HepG2 (cell line): ENCODE data around the gene GJA5. TPM values are rescaled to one million over a fixed set of nuclear protein-coding genes. Genes with fewer than 3 reads are reported as not detected.

Source experiments
- HMGA1 ChIP-seq: sonication (generic); formaldehyde crosslinking; conservative IDR thresholded peaks from 2 replicates; pipeline ENCODE4 v1.4.0; 2020; ENCODE audit warnings: missing genetic modification reagents
- KAT8 ChIP-seq: IDR thresholded peaks from 2 replicates; pipeline ENCODE4 v1.6.1; 2016; ENCODE audit warnings: missing genetic modification reagents, missing compliant biosample characterization
- KDM5A ChIP-seq: fragments of 200-600 bp; sonication (generic); IDR thresholded peaks from 2 replicates; pipeline ENCODE4 v1.7.0; 2018; ENCODE audit warnings: antibody characterized with exemption, mild to moderate bottlenecking, low read length, borderline replicate concordance
- KMT2A ChIP-seq: sonication (generic); formaldehyde crosslinking; IDR thresholded peaks from 2 replicates; pipeline ENCODE4 v1.4.0; 2020; ENCODE audit warnings: missing genetic modification reagents
- NFE2L1 ChIP-seq: sonication (generic); formaldehyde crosslinking; IDR thresholded peaks from 2 replicates; pipeline ENCODE4 v1.4.0; 2020; ENCODE audit warnings: missing genetic modification reagents, mild to moderate bottlenecking, borderline replicate concordance
- NFYB ChIP-seq: sonication (generic); formaldehyde crosslinking; IDR thresholded peaks from 2 replicates; pipeline ENCODE4 v1.4.0; 2020; ENCODE audit warnings: missing genetic modification reagents
- SRSF1 ChIP-seq: fragments of 200-400 bp; formaldehyde crosslinking; optimal IDR thresholded peaks from 2 replicates; pipeline ENCODE3; 2017; ENCODE audit warnings: mild to moderate bottlenecking, low read depth, low read length, moderate library complexity
- TEAD2 ChIP-seq: sonication (generic); formaldehyde crosslinking; IDR thresholded peaks from 2 replicates; pipeline ENCODE4 v1.9.0; 2021; ENCODE audit warnings: missing genetic modification reagents
- ZEB1 ChIP-seq: IDR thresholded peaks from 2 replicates; pipeline ENCODE4 v1.6.1; 2012; ENCODE audit warnings: mild to moderate bottlenecking, low read depth, inconsistent platforms; ENCODE audit not compliant: insufficient replicate concordance
- ZNF136 ChIP-seq: sonication (generic); formaldehyde crosslinking; IDR thresholded peaks from 2 replicates; pipeline ENCODE4 v1.8.1; 2022; ENCODE audit warnings: low read depth, mild to moderate bottlenecking, moderate library complexity, missing genetic modification reagents
- ZNF224 ChIP-seq: sonication (generic); formaldehyde crosslinking; IDR thresholded peaks from 2 replicates; pipeline ENCODE4 v1.5.0; 2020; ENCODE audit warnings: mild to moderate bottlenecking, missing genetic modification reagents
- ZNF333 ChIP-seq: sonication (generic); formaldehyde crosslinking; IDR thresholded peaks from 2 replicates; pipeline ENCODE4 v1.4.0; 2020; ENCODE audit warnings: mild to moderate bottlenecking, missing genetic modification reagents, borderline replicate concordance
- ZNF446 ChIP-seq: sonication (generic); formaldehyde crosslinking; IDR thresholded peaks from 2 replicates; pipeline ENCODE4 v1.5.0; 2020; ENCODE audit warnings: mild to moderate bottlenecking, missing genetic modification reagents
- ZNF670 ChIP-seq: sonication (generic); formaldehyde crosslinking; IDR thresholded peaks from 2 replicates; pipeline ENCODE4 v1.8.0; 2022; ENCODE audit warnings: mild to moderate bottlenecking, missing genetic modification reagents, borderline replicate concordance
- polyA plus RNA-seq, 8 experiments: library from polyadenylated mRNA; depleted of rRNA in 3 of 8; stranded (reverse) in 7 of 8; unstranded in 1 of 8; fragments of >200 nt; fragmentation: Illumina TruSeq in 4 of 8; extraction: Trizol in 4 of 8; gene quantifications; 2 replicates each; pipeline versions ENCODE4 v1.2.1 to v1.2.3, GENCODE V29; 2011 to 2016; ENCODE audit warnings: low read depth in 4 of 8, missing spikeins in 1 of 8, mixed read lengths in 1 of 8; ENCODE audit not compliant: insufficient read depth in 1 of 8
- total RNA-seq, 5 experiments: library from RNA; depleted of rRNA; stranded (reverse); fragments of >200 nt; fragmentation: Illumina TruSeq; extraction: Trizol; gene quantifications; 2 replicates each; pipeline ENCODE4 v1.2.3, GENCODE V29; 2016; ENCODE audit warnings: low read depth in 1 of 5
- TF ChIP-seq, protein P1 (sequence below): sonication (generic); formaldehyde crosslinking; IDR thresholded peaks from 2 replicates; pipeline ENCODE4 v1.4.0; 2020; ENCODE audit warnings: missing genetic modification reagents, borderline replicate concordance
- TF ChIP-seq, protein P2 (sequence below), 2 experiments: sonication (generic) in 1 of 2; formaldehyde crosslinking in 1 of 2; IDR thresholded peaks; 2 replicates each; pipeline versions ENCODE4 v1.6.1 to v1.9.0; 2014 to 2022; ENCODE audit warnings: antibody characterized with exemption in 1 of 2, borderline replicate concordance in 1 of 2, inconsistent platforms in 1 of 2, low read depth in 1 of 2, missing genetic modification reagents in 1 of 2
- TF ChIP-seq, protein P3 (sequence below): sonication (generic); formaldehyde crosslinking; IDR thresholded peaks from 2 replicates; pipeline ENCODE4; 2020; ENCODE audit warnings: missing genetic modification reagents, mild to moderate bottlenecking, borderline replicate concordance

Gene GJA5
- total and polyA plus RNA-seq, 2 of the 13 experiments (the other 11 are each of a cell fraction or from before 2014, with no cell fraction given), result not detected

DNA sequence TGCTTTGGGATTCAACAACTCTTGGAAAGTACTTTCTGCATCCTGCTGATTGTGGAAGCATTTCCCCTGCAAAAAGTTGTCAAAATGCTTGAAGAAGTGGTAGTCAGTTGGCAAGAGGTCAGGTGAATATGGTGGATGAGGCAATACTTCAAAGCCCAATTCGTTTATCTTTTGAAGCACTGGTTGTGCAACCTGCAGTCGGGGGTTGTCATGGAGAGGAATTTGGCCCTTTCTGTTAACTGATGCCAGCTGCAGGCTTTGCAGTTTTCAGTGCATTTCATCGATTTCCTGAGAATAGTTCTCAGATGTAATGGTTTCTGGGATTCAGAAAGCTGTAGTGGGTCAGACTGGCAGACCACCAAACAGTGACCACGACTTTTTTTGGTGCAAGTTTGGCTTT is 47.6 kb upstream of the GJA5 start (continued):
- TF ChIP-seq, protein P1, sequence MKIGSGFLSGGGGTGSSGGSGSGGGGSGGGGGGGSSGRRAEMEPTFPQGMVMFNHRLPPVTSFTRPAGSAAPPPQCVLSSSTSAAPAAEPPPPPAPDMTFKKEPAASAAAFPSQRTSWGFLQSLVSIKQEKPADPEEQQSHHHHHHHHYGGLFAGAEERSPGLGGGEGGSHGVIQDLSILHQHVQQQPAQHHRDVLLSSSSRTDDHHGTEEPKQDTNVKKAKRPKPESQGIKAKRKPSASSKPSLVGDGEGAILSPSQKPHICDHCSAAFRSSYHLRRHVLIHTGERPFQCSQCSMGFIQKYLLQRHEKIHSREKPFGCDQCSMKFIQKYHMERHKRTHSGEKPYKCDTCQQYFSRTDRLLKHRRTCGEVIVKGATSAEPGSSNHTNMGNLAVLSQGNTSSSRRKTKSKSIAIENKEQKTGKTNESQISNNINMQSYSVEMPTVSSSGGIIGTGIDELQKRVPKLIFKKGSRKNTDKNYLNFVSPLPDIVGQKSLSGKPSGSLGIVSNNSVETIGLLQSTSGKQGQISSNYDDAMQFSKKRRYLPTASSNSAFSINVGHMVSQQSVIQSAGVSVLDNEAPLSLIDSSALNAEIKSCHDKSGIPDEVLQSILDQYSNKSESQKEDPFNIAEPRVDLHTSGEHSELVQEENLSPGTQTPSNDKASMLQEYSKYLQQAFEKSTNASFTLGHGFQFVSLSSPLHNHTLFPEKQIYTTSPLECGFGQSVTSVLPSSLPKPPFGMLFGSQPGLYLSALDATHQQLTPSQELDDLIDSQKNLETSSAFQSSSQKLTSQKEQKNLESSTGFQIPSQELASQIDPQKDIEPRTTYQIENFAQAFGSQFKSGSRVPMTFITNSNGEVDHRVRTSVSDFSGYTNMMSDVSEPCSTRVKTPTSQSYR (CRISPR knock-in tag), result peak; percentile 86; the same call in 1 of the 2 replicates
- TF ChIP-seq TEAD2 (CRISPR knock-in tag), result no peak
- TF ChIP-seq SRSF1, result no peak
- no peak for TF ChIP-seq NFE2L1
- TF ChIP-seq ZNF136 (CRISPR knock-in tag), result no peak
- no peak for TF ChIP-seq KMT2A (CRISPR knock-in tag)
- no peak for TF ChIP-seq KDM5A
- TF ChIP-seq, protein P2, sequence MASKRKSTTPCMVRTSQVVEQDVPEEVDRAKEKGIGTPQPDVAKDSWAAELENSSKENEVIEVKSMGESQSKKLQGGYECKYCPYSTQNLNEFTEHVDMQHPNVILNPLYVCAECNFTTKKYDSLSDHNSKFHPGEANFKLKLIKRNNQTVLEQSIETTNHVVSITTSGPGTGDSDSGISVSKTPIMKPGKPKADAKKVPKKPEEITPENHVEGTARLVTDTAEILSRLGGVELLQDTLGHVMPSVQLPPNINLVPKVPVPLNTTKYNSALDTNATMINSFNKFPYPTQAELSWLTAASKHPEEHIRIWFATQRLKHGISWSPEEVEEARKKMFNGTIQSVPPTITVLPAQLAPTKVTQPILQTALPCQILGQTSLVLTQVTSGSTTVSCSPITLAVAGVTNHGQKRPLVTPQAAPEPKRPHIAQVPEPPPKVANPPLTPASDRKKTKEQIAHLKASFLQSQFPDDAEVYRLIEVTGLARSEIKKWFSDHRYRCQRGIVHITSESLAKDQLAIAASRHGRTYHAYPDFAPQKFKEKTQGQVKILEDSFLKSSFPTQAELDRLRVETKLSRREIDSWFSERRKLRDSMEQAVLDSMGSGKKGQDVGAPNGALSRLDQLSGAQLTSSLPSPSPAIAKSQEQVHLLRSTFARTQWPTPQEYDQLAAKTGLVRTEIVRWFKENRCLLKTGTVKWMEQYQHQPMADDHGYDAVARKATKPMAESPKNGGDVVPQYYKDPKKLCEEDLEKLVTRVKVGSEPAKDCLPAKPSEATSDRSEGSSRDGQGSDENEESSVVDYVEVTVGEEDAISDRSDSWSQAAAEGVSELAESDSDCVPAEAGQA (IDR thresholded peaks at IDR 0.05; ENCODE audit: low read depth), result no peak
- TF ChIP-seq, protein P2 (CRISPR knock-in tag; IDR thresholded peaks at IDR 0.05; ENCODE audit: borderline replicate concordance), result no peak
- TF ChIP-seq ZNF224 (CRISPR knock-in tag), result no peak
- TF ChIP-seq ZEB1, result no peak
- TF ChIP-seq NFYB (CRISPR knock-in tag), result no peak
- peak; percentile 70; the same call in 1 of the 2 replicates for TF ChIP-seq ZNF670
- peak; percentile 59; the same call in 1 of the 2 replicates for TF ChIP-seq KAT8 (CRISPR knock-in tag)
- TF ChIP-seq, protein P3, sequence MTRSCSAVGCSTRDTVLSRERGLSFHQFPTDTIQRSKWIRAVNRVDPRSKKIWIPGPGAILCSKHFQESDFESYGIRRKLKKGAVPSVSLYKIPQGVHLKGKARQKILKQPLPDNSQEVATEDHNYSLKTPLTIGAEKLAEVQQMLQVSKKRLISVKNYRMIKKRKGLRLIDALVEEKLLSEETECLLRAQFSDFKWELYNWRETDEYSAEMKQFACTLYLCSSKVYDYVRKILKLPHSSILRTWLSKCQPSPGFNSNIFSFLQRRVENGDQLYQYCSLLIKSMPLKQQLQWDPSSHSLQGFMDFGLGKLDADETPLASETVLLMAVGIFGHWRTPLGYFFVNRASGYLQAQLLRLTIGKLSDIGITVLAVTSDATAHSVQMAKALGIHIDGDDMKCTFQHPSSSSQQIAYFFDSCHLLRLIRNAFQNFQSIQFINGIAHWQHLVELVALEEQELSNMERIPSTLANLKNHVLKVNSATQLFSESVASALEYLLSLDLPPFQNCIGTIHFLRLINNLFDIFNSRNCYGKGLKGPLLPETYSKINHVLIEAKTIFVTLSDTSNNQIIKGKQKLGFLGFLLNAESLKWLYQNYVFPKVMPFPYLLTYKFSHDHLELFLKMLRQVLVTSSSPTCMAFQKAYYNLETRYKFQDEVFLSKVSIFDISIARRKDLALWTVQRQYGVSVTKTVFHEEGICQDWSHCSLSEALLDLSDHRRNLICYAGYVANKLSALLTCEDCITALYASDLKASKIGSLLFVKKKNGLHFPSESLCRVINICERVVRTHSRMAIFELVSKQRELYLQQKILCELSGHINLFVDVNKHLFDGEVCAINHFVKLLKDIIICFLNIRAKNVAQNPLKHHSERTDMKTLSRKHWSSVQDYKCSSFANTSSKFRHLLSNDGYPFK (CRISPR knock-in tag), result no peak
- TF ChIP-seq ZNF446, result no peak
- no peak for TF ChIP-seq HMGA1
- TF ChIP-seq ZNF333 (CRISPR knock-in tag), result no peak
